ENCODE results near the gene ARMC2. TPM values are rescaled to one million over a fixed set of nuclear protein-coding genes. Genes with fewer than 3 reads are reported as not detected.
A peak's percentile ranks its signal among the peaks of the same experiment; 100 is the strongest.

The ARMC2 gene
- total and polyA plus RNA-seq, 5 experiments from 2014 or later: 2.4 to 9.4 (median 4.9) TPM

DNA sequence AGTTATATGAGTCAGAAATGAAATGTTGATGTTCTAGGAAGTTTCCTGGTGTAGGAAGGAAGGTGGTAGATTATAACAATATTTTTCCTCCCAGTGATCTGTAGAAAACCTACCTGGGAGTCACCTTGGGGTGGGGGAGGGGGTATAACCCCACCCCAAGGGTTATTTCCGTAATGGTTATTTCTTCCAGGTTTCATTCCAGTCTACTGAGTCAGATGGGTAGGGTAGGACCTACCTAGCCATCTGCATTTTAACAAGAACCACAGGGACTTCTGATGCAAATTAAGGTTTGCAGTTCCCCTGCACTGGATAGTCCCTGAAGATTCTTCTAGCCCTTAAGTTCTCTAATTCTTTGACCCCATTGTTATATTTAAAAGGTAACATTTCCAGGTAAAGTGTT, 88.9 kb downstream of the ARMC2 start:
- Mint-ChIP-seq H3K27me3 (peaks cover 0 to 1% (median 0%) of the 10 kb centered on the region in 5 donors), H3K4me3 (no peak overlapping the region), H3K9me3 (peaks cover 0 to 4% (median 0%) of the 10 kb centered on the region in 9 donors), H3K27ac (no peak overlapping the region), H3K4me1 (peaks cover 4 to 17% (median 15%) of the 10 kb centered on the region in 4 donors), H3K36me3 (peaks cover 0 to 4% (median 0%) of the 10 kb centered on the region in 3 donors)
- POLR2A ChIA-PET: no interaction called here
- ATAC-seq (no peak), DNase-seq (no peak)

GRCh38 chr6:108940741-108941140, 92.5 kb downstream of the ARMC2 start:
- no peak for ATAC-seq
- no peak for DNase-seq
- Mint-ChIP-seq H3K27ac (peak overlapping the region in 7 of 10 donors; percentile 5 to 84 (median 57)), H3K36me3 (peaks cover 0 to 4% (median 0%) of the 10 kb centered on the region in 3 donors), H3K27me3 (no peaks in the 10 kb centered on the region), H3K4me1 (peaks cover 7 to 47% (median 43%) of the 10 kb centered on the region in 4 donors), H3K9me3 (peaks cover 0 to 4% (median 0%) of the 10 kb centered on the region in 9 donors), H3K4me3 (peak overlapping the region in 1 of 10 donors; percentile 24)
- POLR2A ChIA-PET: no interaction called here

GRCh38 chr6:108941281-108941680, 93.1 kb downstream of the ARMC2 start:
- Mint-ChIP-seq H3K4me3 (no peak overlapping the region), H3K36me3 (peaks cover 0 to 4% (median 0%) of the 10 kb centered on the region in 3 donors), H3K27me3 (no peaks in the 10 kb centered on the region), H3K4me1 (peaks cover 11 to 50% (median 47%) of the 10 kb centered on the region in 4 donors), H3K9me3 (peaks cover 0 to 4% (median 0%) of the 10 kb centered on the region in 9 donors), H3K27ac (peak overlapping the region in 7 of 10 donors; percentile 5 to 94 (median 47))
- ATAC-seq: no peak
- POLR2A ChIA-PET: interaction anchor here (1.2 to 2.4 kb wide), 2 partner anchors 17 to 24 kb away, joined by 4 to 6 read pairs; no protein-coding TSS in a partner anchor
- DNase-seq: no peak

GRCh38 chr6:108941859-108942258, 93.6 kb downstream of the ARMC2 start:
- H3K9me3 Mint-ChIP-seq: peaks cover 0 to 4% (median 0%) of the 10 kb centered on the region in 9 donors
- H3K4me1 Mint-ChIP-seq: peaks cover 14 to 56% (median 53%) of the 10 kb centered on the region in 4 donors
- peak overlapping the region in 3 of 10 donors; percentile 22 to 76 (median 73) for H3K4me3 Mint-ChIP-seq
- no peaks in the 10 kb centered on the region for H3K27me3 Mint-ChIP-seq
- ATAC-seq (no peak), DNase-seq (no peak)
- peak overlapping the region in 7 of 10 donors; percentile 43 to 94 (median 87) for H3K27ac Mint-ChIP-seq
- POLR2A ChIA-PET: interaction anchor here (1.0 to 2.4 kb wide), 3 partner anchors 18 to 65 kb away, joined by 3 to 6 read pairs (median 4); no protein-coding TSS in a partner anchor
- peaks cover 0 to 4% (median 0%) of the 10 kb centered on the region in 3 donors for H3K36me3 Mint-ChIP-seq

DNA sequence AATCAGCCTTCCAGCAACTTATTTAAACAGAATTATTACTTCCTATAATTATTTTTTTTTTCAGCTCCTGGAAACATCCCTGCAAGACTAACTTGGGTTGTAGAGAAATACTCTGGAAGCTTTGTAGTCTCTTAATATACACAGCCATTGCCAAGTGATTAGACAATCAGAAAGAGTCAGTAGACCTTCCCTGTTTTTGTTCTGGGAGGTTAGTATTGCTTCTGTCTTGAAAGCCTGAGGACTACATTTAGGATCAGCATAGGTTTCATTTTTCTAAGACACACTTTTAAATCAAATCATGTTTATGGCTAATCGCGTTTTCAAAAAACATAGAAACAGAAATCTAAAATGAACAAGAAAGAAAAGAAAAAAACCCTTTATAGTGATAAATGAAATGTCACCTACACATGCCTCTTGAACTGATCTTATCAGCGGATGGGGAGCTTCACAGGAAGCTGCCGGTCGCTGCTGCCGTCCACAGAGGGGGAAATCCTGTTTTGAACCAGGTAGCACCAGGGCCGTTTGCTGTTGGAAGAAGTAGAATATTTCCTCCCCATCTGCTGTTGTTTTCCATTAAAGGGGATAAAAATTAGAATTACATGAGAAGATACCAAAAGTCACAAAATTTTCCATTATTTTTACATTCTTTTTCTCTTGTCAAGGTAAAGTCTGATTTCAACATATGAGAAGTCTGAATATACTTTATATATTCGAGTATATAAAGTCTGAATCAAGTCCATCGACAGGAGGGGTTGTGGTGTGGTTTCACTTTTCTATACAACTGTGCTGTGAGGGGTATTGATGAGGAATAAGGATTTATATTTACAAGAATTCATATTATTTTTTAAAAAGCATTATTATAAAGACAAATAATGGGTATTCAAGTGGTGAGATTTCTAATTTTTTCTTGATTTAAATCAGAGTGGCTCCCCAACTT, 94.6 kb downstream of the ARMC2 start:
- H3K9me3 Mint-ChIP-seq: peaks cover 0 to 4% (median 0%) of the 10 kb centered on the region in 9 donors
- H3K4me3 Mint-ChIP-seq: peak overlapping the region; percentile 72 to 87 (median 82)
- peaks cover 16 to 61% (median 56%) of the 10 kb centered on the region in 4 donors for H3K4me1 Mint-ChIP-seq
- H3K27me3 Mint-ChIP-seq: no peaks in the 10 kb centered on the region
- H3K27ac Mint-ChIP-seq: peak overlapping the region; percentile 77 to 94 (median 91)
- ATAC-seq: peak; percentile 99 to 100
- peak; percentile 40 to 80 (median 64) for DNase-seq
- POLR2A ChIA-PET: interaction anchor here (0.9 to 2.4 kb wide), 5 partner anchors 19 to 70 kb away, joined by 3 to 7 read pairs (median 4); no protein-coding TSS in a partner anchor
- peaks cover 0 to 4% (median 0%) of the 10 kb centered on the region in 3 donors for H3K36me3 Mint-ChIP-seq

GRCh38 chr6:108944071-108944470, 95.8 kb downstream of the ARMC2 start:
- H3K9me3 Mint-ChIP-seq: peaks cover 0 to 4% (median 0%) of the 10 kb centered on the region in 9 donors
- H3K36me3 Mint-ChIP-seq: peaks cover 0 to 4% (median 0%) of the 10 kb centered on the region in 3 donors
- peak overlapping the region in 1 of 10 donors; percentile 22 for H3K4me3 Mint-ChIP-seq
- peak overlapping the region in 4 of 10 donors; percentile 27 to 77 (median 36) for H3K27ac Mint-ChIP-seq
- no peaks in the 10 kb centered on the region for H3K27me3 Mint-ChIP-seq
- DNase-seq: no peak
- H3K4me1 Mint-ChIP-seq: peaks cover 18 to 62% (median 56%) of the 10 kb centered on the region in 4 donors
- ATAC-seq: no peak
- POLR2A ChIA-PET: interaction anchor here (0.5 to 1.6 kb wide), 3 partner anchors 43 to 94 kb away, joined by 3 to 7 read pairs (median 5); no protein-coding TSS in a partner anchor

DNA sequence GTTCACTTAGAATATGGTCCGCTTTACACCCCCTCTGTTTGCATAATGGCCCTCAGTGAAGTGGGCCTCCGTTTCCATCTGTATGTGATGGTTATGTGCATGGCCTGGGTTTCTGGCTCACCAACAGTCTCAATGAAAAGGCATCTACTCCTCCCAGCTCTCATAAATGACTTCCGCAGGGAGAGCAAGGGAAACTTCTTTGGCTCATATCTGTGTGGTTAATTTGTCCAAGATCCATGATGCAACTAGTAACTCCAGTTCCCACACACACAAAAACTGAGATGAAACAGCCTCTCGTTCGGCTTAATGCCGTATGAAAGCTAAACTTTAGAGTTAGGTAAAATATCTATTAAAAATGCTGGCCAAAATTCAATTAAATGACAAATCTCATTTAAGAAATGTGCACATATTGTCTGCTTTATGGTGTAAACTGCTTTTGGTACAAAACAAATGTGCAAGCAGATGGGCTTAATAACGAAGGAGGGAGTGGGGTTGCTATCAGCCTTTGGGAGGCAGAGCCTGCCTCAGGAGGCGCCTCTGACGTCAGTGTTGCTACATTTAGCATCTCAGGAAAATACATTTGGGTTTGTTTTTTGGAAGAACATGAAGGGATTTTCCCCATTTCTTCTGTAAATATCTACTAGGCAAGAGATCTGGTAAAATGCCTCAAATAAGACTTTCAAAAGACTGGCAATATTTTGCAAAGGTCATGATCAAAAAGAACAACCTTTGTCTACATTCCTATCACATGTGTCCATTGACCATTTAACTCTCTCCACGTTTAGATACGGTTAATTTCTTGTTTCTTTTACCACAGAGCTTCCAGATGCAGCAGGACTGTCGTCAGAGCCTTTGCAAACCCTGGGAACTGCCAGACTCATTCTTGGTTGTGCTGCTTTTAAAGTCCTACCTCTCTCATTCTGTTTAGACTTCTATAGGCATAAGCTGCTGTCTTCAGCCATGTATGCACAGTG, 96.8 kb downstream of the ARMC2 start:
- Mint-ChIP-seq H3K9me3 (no peaks in the 10 kb centered on the region), H3K27ac (peak overlapping the region in 8 of 10 donors; percentile 15 to 77 (median 36)), H3K4me1 (peaks cover 16 to 59% (median 52%) of the 10 kb centered on the region in 4 donors), H3K36me3 (no peaks in the 10 kb centered on the region), H3K27me3 (no peaks in the 10 kb centered on the region), H3K4me3 (no peak overlapping the region)
- POLR2A ChIA-PET: interaction anchor here (0.8 to 1.7 kb wide), 3 partner anchors 21 to 134 kb away, joined by 3 to 4 read pairs (median 3); no protein-coding TSS in a partner anchor
- ATAC-seq (no peak), DNase-seq (no peak)

DNA sequence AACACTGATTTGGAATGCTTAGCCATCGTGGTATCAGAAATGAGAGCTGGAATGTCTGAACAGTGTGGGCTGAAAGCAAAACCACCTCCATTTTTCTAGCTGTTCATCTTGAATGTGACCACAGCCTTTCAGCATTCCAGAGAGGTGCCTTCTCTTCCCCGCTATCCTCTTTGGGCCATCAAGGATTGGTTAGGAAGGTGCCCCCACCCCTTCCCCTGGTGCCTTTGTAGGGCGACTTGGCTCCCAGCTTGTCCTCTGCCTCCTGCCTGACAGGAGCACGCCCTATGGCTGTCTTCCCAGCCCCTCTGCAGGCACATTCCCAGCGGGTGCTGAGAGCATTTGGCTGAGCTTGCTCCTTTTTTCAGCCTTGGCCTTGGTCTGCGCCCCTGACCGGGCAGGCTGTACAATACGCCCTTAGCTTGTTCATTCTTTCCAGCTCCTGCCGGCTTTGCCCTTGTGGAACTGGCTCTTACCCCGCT, 97.5 kb downstream of the ARMC2 start:
- Mint-ChIP-seq H3K27ac (peak overlapping the region in 5 of 10 donors; percentile 16 to 54 (median 23)), H3K4me1 (peaks cover 16 to 58% (median 50%) of the 10 kb centered on the region in 4 donors), H3K27me3 (no peaks in the 10 kb centered on the region), H3K9me3 (no peaks in the 10 kb centered on the region), H3K4me3 (no peak overlapping the region), H3K36me3 (no peaks in the 10 kb centered on the region)
- ATAC-seq (no peak), DNase-seq (no peak)
- POLR2A ChIA-PET: interaction anchor here (0.8 to 1.7 kb wide), 3 partner anchors 22 to 133 kb away, joined by 3 to 4 read pairs (median 3); no protein-coding TSS in a partner anchor

- ATAC-seq: no peak
- Mint-ChIP-seq H3K4me3 (no peak overlapping the region), H3K9me3 (no peaks in the 10 kb centered on the region), H3K27me3 (no peaks in the 10 kb centered on the region), H3K4me1 (peaks cover 14 to 51% (median 43%) of the 10 kb centered on the region in 4 donors), H3K36me3 (no peaks in the 10 kb centered on the region), H3K27ac (peak overlapping the region in 4 of 10 donors; percentile 10 to 46 (median 28))
- POLR2A ChIA-PET: no interaction called here
- no peak for DNase-seq
These were observed 98.5 kb downstream of the ARMC2 start for GRCh38 chr6:108946695-108947094.

GRCh38 chr6:108947114-108947854, 99.1 kb downstream of the ARMC2 start:
- H3K36me3 Mint-ChIP-seq: no peaks in the 10 kb centered on the region
- no peaks in the 10 kb centered on the region for H3K27me3 Mint-ChIP-seq
- no peak overlapping the region for H3K4me3 Mint-ChIP-seq
- H3K27ac Mint-ChIP-seq: peak overlapping the region in 3 of 10 donors; percentile 16 to 60 (median 41)
- POLR2A ChIA-PET: no interaction called here
- H3K4me1 Mint-ChIP-seq: peaks cover 14 to 45% (median 40%) of the 10 kb centered on the region in 4 donors
- ATAC-seq: no peak
- no peaks in the 10 kb centered on the region for H3K9me3 Mint-ChIP-seq
- DNase-seq: no peak

DNA sequence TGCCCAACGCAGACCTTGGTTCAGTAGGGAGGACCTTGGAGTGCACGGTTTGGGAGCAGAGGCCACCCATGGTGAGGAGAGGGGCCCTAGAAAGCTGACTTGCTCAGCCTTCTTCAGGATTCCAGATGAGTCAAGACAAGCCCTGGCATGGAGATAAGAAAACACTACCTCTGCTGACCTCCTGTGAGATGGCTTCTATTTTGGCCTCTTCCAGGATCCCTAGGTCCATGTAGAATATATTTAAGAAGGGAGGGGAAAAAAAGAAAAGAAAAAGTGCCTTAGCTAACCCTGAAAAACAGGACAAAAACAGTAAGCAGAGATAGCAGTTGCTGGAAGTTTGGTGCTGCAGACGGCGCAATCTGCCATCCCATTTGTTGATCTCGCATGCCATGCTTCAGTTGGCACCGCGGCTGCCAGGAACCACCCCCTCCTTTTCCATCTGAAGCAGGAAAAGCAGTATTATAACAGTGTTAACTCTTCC, 100.0 kb downstream of the ARMC2 start:
- peaks cover 11 to 35% (median 31%) of the 10 kb centered on the region in 4 donors for H3K4me1 Mint-ChIP-seq
- POLR2A ChIA-PET: no interaction called here

More for the DNA sequence above, 100.0 kb downstream of the ARMC2 start:
- DNase-seq: no peak
- no peaks in the 10 kb centered on the region for H3K27me3 Mint-ChIP-seq
- peaks cover 0 to 2% (median 0%) of the 10 kb centered on the region in 3 donors for H3K36me3 Mint-ChIP-seq
- ATAC-seq: no peak
- H3K27ac Mint-ChIP-seq: no peak overlapping the region
- H3K4me3 Mint-ChIP-seq: no peak overlapping the region
- no peaks in the 10 kb centered on the region for H3K9me3 Mint-ChIP-seq
